Cardiac septum (tissue), 1 donor: Measurements from ENCODE around the gene PCBP1. TPM values are rescaled to one million over a fixed set of nuclear protein-coding genes. Genes with fewer than 3 reads are reported as not detected.
"Not testable (repeated sequence)": the region's sequence is repeated elsewhere in the genome, so short reads cannot be mapped to it uniquely, and the experiment has no call there.

ENCODE experiments used
- DNase-seq: peaks from one replicate; pipeline ENCODE4 v3.0.0-alpha.2; 2020; ENCODE audit warnings: low spot score
- intact Hi-C: fragments of 100-400 bp; cut with DNase I; formaldehyde crosslinking; loops from one replicate; pipeline ENCODE4 v1.14.0; 2022
- total RNA-seq: library from RNA; stranded (reverse); fragmentation: NEBNext Ultra II Directional; extraction: Animal tissue kit (Norgen Biotek cat#: 25700); gene quantifications from one replicate; pipeline ENCODE4 v1.2.1, GENCODE V29; 2021
- donor health status: DM: no; HTN: no; CAD: no.

The PCBP1 gene
- total RNA-seq, 1 donor from 2014 or later, result 223 TPM

DNA sequence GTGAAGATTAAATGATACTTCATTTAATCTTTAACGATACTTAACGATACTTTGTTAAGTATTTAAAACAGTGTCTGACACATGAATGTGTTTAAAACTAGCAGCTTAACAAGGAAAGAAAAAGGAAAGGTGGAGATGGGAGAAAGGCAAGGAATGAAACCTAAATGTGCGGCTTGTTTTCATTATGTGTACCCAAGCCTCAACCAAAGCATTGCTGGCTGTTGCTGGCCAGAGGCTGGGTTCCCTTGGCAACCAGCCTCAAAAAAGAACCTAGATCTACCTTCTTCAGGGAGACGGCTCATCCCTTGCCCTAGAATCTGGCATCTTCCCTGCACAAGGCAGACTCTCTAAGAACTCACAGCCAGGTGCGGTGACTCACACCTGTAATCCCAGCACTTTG lies 13.8 kb upstream of the PCBP1 start:
- intact Hi-C loops, result no loop called here
- DNase-seq, result no peak

DNA sequence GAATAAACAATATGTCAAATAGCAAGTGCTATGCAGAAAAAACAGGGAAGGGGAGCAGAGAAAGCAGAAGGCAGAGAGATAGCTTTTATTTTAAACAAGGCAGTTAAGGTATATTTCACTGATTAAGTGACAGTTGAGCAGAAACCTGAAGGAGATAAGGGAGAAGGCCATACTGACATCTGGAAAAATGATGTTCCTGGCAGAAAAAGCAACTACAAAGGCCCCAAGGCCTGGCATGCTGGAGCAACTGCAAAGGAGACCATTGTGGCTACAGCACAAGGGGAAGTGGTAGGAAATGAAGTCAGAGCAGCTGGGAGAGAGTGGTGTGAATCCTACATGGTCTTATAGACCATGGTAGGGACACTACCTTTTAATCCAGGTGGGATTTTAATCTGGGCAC lies 8.9 kb upstream of the PCBP1 start:
- intact Hi-C loops, result no loop called here
- no peak for DNase-seq

DNA sequence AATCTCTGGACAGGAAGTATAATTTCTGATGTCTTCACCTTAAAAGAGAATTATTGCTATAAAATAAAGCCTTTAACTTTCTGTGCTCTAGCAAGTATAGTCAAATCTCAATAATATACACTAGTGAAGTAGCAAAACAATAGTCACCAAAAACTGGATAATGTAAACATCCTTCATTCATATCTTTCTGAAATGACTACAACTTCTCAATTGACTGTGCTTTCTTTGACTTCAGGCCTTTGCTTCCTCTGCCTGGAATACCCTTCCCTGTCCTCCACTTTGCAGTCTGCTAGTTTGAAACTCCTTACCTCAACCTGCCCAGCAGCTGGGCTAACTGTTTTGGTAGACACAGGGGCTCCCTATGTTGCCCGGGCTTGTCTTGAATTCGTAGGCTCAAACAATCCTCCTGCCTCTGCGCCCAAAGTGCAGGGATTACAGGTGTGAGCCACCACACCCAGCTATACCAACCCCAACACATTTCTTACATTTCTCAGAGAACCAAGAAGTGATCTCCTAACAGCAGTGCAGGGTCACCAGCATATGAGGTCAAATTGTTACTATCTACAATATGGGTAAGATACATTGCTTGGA lies 6.6 kb upstream of the PCBP1 start:
- no peak for DNase-seq
- intact Hi-C loops, result no loop called here

DNA sequence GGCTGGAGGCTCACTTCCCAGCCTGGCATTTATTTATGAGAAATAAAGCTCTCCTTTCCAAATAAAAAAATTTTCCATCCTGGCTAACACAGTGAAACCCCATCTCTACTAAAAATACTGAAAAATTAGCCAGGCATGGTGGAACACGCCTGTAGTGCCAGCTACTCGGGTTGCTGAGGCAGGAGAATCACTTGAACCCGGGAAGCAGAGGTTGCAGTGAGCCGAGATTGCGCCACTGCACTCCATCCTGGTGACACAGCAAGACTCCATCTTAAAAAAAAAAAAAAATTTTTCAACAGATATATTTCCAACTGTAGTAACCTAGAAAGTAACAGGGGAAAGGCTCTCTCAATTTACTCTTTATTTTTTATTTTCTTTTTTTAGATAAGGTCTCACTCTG lies 6.1 kb upstream of the PCBP1 start:
- DNase-seq, result no peak
- intact Hi-C loops, result no loop called here

- no peak for DNase-seq
- intact Hi-C loops, result no loop called here
Observed at GRCh38 chr2:70083344-70084156, 3.7 kb upstream of the PCBP1 start.

- DNase-seq, result peak; percentile 78
- intact Hi-C loops, result loop anchor here (5.0 kb wide), 1 partner anchor 107 kb away; the partner anchor contains the start of gene C2orf42
Observed at GRCh38 chr2:70084973-70085710, 2.1 kb upstream of the PCBP1 start.

GRCh38 chr2:70085711-70086277 lies 1.5 kb upstream of the PCBP1 start:
- intact Hi-C loops, result loop anchor here (1.0 to 5.0 kb wide), 4 partner anchors 39 to 171 kb away; partner anchors contain the start of gene C2orf42
- DNase-seq, result no peak

- intact Hi-C loops, result loop anchor here (1.0 to 5.0 kb wide), 4 partner anchors 38 to 172 kb away; partner anchors contain the start of gene C2orf42
- DNase-seq, result peak; percentile 94
Observed at GRCh38 chr2:70086278-70086837, 919 bp upstream of the PCBP1 start.

GRCh38 chr2:70087702-70088597 lies 673 bp downstream of the PCBP1 start:
- intact Hi-C loops, result loop anchor here (1.0 to 5.0 kb wide), 2 partner anchors 104 to 160 kb away; partner anchors contain the start of genes C2orf42 and TIA1

DNA sequence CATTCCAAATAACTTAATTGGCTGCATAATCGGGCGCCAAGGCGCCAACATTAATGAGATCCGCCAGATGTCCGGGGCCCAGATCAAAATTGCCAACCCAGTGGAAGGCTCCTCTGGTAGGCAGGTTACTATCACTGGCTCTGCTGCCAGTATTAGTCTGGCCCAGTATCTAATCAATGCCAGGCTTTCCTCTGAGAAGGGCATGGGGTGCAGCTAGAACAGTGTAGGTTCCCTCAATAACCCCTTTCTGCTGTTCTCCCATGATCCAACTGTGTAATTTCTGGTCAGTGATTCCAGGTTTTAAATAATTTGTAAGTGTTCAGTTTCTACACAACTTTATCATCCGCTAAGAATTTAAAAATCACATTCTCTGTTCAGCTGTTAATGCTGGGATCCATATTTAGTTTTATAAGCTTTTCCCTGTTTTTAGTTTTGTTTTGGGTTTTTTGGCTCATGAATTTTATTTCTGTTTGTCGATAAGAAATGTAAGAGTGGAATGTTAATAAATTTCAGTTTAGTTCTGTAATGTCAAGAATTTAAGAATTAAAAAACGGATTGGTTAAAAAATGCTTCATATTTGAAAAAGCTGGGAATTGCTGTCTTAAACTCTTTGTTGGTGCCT lies 1.4 kb downstream of the PCBP1 start:
- DNase-seq, result no peak
- intact Hi-C loops, result loop anchor here (5.0 kb wide), 1 partner anchor 104 kb away; the partner anchor contains the start of gene C2orf42

More at GRCh38 chr2:70087702-70088597, 673 bp downstream of the PCBP1 start:
- peak; percentile 88 for DNase-seq

- DNase-seq, result no peak
- intact Hi-C loops, result loop anchor here (5.0 kb wide), 1 partner anchor 103 kb away; the partner anchor contains the start of gene C2orf42
Observed at GRCh38 chr2:70089220-70089982, 2.1 kb downstream of the PCBP1 start.

DNA sequence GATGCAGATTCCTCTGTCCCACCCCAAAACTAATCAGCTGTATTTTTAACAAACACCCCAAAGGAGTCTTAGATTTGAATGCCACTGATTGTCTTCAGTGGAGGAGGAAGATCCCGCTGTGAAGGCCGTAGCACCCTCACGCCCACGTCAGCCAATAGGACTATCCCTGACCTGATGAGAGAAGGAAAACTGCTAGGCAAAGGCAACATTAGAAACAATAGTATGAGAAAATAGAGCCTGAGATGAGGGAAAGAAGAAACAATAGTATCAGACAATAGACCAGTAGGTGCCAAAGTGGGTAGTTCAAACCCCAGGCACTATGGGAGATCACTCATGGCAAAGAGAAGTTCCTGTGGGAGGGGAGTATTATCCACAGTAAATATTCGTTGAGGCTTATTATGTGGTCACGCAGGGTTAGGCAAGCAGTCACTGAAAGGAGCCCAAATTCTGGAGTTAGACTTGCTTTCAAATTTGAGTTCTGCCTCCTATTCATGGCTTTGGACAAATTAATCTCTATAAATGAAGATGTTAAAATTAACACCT lies 2.8 kb downstream of the PCBP1 start:
- intact Hi-C loops, result loop anchor here (5.0 kb wide), 1 partner anchor 102 kb away; the partner anchor contains the start of gene C2orf42
- DNase-seq, result no peak

DNA sequence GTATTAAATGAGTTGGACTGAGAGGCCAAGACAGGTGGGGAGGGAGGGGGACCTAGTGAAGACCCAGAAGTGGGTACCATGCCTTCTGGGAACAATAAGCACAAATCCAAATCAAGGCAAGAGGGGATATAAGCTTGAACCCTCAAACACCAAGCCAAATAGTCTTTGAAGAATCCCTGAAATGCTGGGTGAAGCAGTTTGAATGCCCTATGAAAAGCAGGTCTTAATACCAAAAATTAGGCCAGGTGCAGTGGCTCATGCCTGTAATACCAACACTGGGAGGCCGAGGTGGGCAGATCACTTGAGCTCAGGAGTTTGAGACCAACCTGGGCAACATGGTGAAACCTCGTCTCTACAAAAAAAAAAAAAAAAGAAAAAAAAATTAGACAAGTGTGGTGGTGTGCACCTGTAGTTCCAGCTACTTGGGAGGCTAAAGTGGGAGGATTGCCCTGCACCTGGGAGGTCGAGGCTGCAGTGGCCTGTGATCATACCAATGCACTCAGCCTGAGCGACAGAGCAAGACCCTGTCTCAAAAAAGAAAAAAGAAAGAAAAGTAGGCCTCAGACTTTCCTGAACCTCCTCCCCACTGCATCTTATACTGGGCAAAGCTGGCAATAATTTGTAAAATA lies 3.5 kb downstream of the PCBP1 start:
- DNase-seq, result no peak
- intact Hi-C loops, result no loop called here

GRCh38 chr2:70091364-70091763 lies 4.1 kb downstream of the PCBP1 start:
- intact Hi-C loops, result no loop called here

GRCh38 chr2:70091816-70092215 lies 4.5 kb downstream of the PCBP1 start:
- intact Hi-C loops, result no loop called here

More at GRCh38 chr2:70091364-70091763, 4.1 kb downstream of the PCBP1 start:
- no peak for DNase-seq

GRCh38 chr2:70092576-70093243 lies 5.4 kb downstream of the PCBP1 start:
- DNase-seq, intact Hi-C loops: not testable (repeated sequence)

More at GRCh38 chr2:70091816-70092215, 4.5 kb downstream of the PCBP1 start:
- no peak for DNase-seq
